Astrocyte (in vitro differentiated cells and primary cell): ENCODE data around the gene NAALADL2. TPM values are rescaled to one million over a fixed set of nuclear protein-coding genes. Genes with fewer than 3 reads are reported as not detected.
A peak's percentile ranks its signal among the peaks of the same experiment; 100 is the strongest.

Source experiments
- DNase-seq: peaks from one replicate; pipeline ENCODE4 v3.0.0-alpha.2; 2010; ENCODE audit warnings: low read depth
- FAIRE-seq: peaks from 2 replicates; lab custom pipeline; 2011; peaks lifted over from hg19 to GRCh38; lab: Jason Lieb, UNC
- H2AFZ ChIP-seq: 2 replicates; pipeline ENCODE4 v1.6.0; 2012; ENCODE audit warnings: low read depth, low read length, inconsistent platforms
- H3K27ac ChIP-seq: 2 replicates; pipeline ENCODE4 v1.5.1; 2011; ENCODE audit warnings: low read depth, low read length, inconsistent platforms
- H3K27me3 ChIP-seq: 2 replicates; pipeline ENCODE4 v1.6.0; 2011; ENCODE audit warnings: low read length, inconsistent platforms; ENCODE audit not compliant: insufficient read depth
- H3K36me3 ChIP-seq: 2 replicates; pipeline ENCODE4 v1.5.1; 2011; ENCODE audit warnings: low read length, inconsistent platforms; ENCODE audit not compliant: insufficient read depth
- H3K4me1 ChIP-seq: 2 replicates; pipeline ENCODE4 v1.5.1; 2011; ENCODE audit warnings: low read length, inconsistent platforms; ENCODE audit not compliant: insufficient read depth
- H3K4me2 ChIP-seq: 2 replicates; pipeline ENCODE4 v1.6.0; 2012; ENCODE audit warnings: low read length, inconsistent platforms
- H3K4me3 ChIP-seq: 2 replicates; pipeline ENCODE4 v1.5.1; 2011; ENCODE audit warnings: low read depth, mild to moderate bottlenecking, low read length, inconsistent platforms; ENCODE audit not compliant: insufficient read depth
- H3K79me2 ChIP-seq: 2 replicates; pipeline ENCODE4 v1.6.0; 2012; ENCODE audit warnings: mild to moderate bottlenecking, low read length, inconsistent platforms; ENCODE audit not compliant: insufficient read depth
- H3K9ac ChIP-seq: 2 replicates; pipeline ENCODE4 v1.6.0; 2012; ENCODE audit warnings: mild to moderate bottlenecking, low read length, inconsistent platforms
- H3K9me3 ChIP-seq: 2 replicates; pipeline ENCODE4 v1.5.1; 2012; ENCODE audit warnings: low read depth, mild to moderate bottlenecking, low read length, inconsistent platforms; ENCODE audit not compliant: insufficient read depth
- H4K20me1 ChIP-seq: 2 replicates; pipeline ENCODE4 v1.6.0; 2012; ENCODE audit warnings: low read length, inconsistent platforms; ENCODE audit not compliant: insufficient read depth
- H3K27ac Mint-ChIP-seq: one replicate; pipeline ENCODE4 v1.8.0; 2021; ENCODE audit warnings: mild to moderate bottlenecking, mixed read lengths; ENCODE audit not compliant: unreplicated experiment
- H3K27me3 Mint-ChIP-seq: one replicate; pipeline ENCODE4 v1.8.0; 2021; ENCODE audit warnings: low read depth, mixed read lengths; ENCODE audit not compliant: unreplicated experiment
- H3K36me3 Mint-ChIP-seq: one replicate; pipeline ENCODE4 v1.8.0; 2021; ENCODE audit warnings: low read depth, mixed read lengths; ENCODE audit not compliant: unreplicated experiment
- H3K4me1 Mint-ChIP-seq: one replicate; pipeline ENCODE4 v1.8.0; 2021; ENCODE audit warnings: low read depth, mixed read lengths; ENCODE audit not compliant: unreplicated experiment
- H3K4me3 Mint-ChIP-seq: one replicate; pipeline ENCODE4 v1.8.0; 2021; ENCODE audit warnings: mild to moderate bottlenecking, moderate library complexity, mixed read lengths; ENCODE audit not compliant: unreplicated experiment
- H3K9me3 Mint-ChIP-seq: one replicate; pipeline ENCODE4 v1.8.0; 2021; ENCODE audit warnings: mild to moderate bottlenecking, mixed read lengths; ENCODE audit not compliant: unreplicated experiment
- CTCF ChIP-seq: IDR thresholded peaks from 2 replicates; pipeline ENCODE4 v1.5.1; 2011; ENCODE audit warnings: low read depth, mild to moderate bottlenecking, inconsistent platforms, low read length, moderate library complexity; ENCODE audit not compliant: insufficient read depth
- EZH2 ChIP-seq: IDR thresholded peaks from 2 replicates; pipeline ENCODE4 v1.6.1; 2012; ENCODE audit warnings: mild to moderate bottlenecking, low read length, inconsistent platforms; ENCODE audit not compliant: insufficient read depth
- total RNA-seq: library from RNA; stranded (reverse); gene quantifications from 2 replicates; pipeline ENCODE4 v1.2.1, GENCODE V29; 2021

The NAALADL2 gene
- total RNA-seq, 1 donor from 2014 or later, result 2.7 TPM

- Histone ChIP-seq H3K79me2 (no peaks in the 10 kb centered on the region), H3K4me2 (no peak overlapping the region), H3K27ac (no peak overlapping the region), H2AFZ (no peak overlapping the region), H4K20me1 (no peaks in the 10 kb centered on the region), H3K9ac (no peak overlapping the region), H3K9me3 (no peaks in the 10 kb centered on the region), H3K27me3 (no peaks in the 10 kb centered on the region), H3K36me3 (no peaks in the 10 kb centered on the region), H3K4me1 (no peaks in the 10 kb centered on the region), H3K4me3 (no peak overlapping the region)
- Mint-ChIP-seq H3K9me3 (no peaks in the 10 kb centered on the region), H3K4me1 (peaks cover 3% of the 10 kb centered on the region), H3K36me3 (no peaks in the 10 kb centered on the region), H3K27ac (no peak overlapping the region), H3K4me3 (no peak overlapping the region), H3K27me3 (no peaks in the 10 kb centered on the region)
- DNase-seq, result no peak
- TF ChIP-seq EZH2 (no peak), CTCF (no peak)
- FAIRE-seq, result no peak
These were observed 229.7 kb downstream of the NAALADL2 start for GRCh38 chr3:175088766-175089380.

- Histone ChIP-seq H3K36me3 (no peaks in the 10 kb centered on the region), H4K20me1 (no peaks in the 10 kb centered on the region), H3K9ac (no peak overlapping the region), H3K9me3 (no peaks in the 10 kb centered on the region), H3K27ac (no peak overlapping the region), H3K4me2 (no peak overlapping the region), H3K79me2 (no peaks in the 10 kb centered on the region), H3K27me3 (no peaks in the 10 kb centered on the region), H3K4me3 (no peak overlapping the region), H2AFZ (no peak overlapping the region), H3K4me1 (no peaks in the 10 kb centered on the region)
- H3K9me3 Mint-ChIP-seq, result no peaks in the 10 kb centered on the region
- no peak for DNase-seq
- H3K4me1 Mint-ChIP-seq, result peaks cover 3% of the 10 kb centered on the region
- TF ChIP-seq EZH2 (no peak), CTCF (no peak)
- H3K36me3 Mint-ChIP-seq, result no peaks in the 10 kb centered on the region
- FAIRE-seq, result peak; percentile 13
- no peak overlapping the region for H3K27ac Mint-ChIP-seq
- H3K4me3 Mint-ChIP-seq, result no peak overlapping the region
- no peaks in the 10 kb centered on the region for H3K27me3 Mint-ChIP-seq
These were observed 232.4 kb downstream of the NAALADL2 start for GRCh38 chr3:175091426-175092114.

- Histone ChIP-seq H3K79me2 (no peaks in the 10 kb centered on the region), H3K9ac (no peak overlapping the region), H2AFZ (no peak overlapping the region), H4K20me1 (no peaks in the 10 kb centered on the region), H3K36me3 (no peaks in the 10 kb centered on the region), H3K4me1 (no peaks in the 10 kb centered on the region), H3K27me3 (no peaks in the 10 kb centered on the region), H3K4me2 (no peak overlapping the region), H3K27ac (no peak overlapping the region), H3K4me3 (no peak overlapping the region), H3K9me3 (no peaks in the 10 kb centered on the region)
- Mint-ChIP-seq H3K4me3 (no peak overlapping the region), H3K27ac (no peak overlapping the region), H3K27me3 (no peaks in the 10 kb centered on the region), H3K9me3 (no peaks in the 10 kb centered on the region), H3K4me1 (peaks cover 3% of the 10 kb centered on the region), H3K36me3 (no peaks in the 10 kb centered on the region)
- DNase-seq, result peak; percentile 43
- TF ChIP-seq EZH2 (no peak), CTCF (no peak)
- no peak for FAIRE-seq
These were observed 234.6 kb downstream of the NAALADL2 start for GRCh38 chr3:175093748-175094147.
